OCI-LY7 (cell line): Measurements from ENCODE around the gene MUL1.

Experiments
- EZH2phosphoT487 ChIP-seq: fragments of 200-600 bp; sonication (generic); IDR thresholded peaks from 2 replicates; pipeline ENCODE4 v1.6.1; 2018; ENCODE audit warnings: low read depth, borderline replicate concordance, mild to moderate bottlenecking, mixed run types, antibody characterized with exemption, low read length, moderate library complexity, mixed read lengths
- TF ChIP-seq, protein P1 (sequence below): fragments of 200-600 bp; sonication (generic); conservative IDR thresholded peaks from 2 replicates; pipeline ENCODE4 v1.5.1; 2014; ENCODE audit warnings: mild to moderate bottlenecking, antibody characterized with exemption, low read length, moderate library complexity, mixed read lengths

DNA sequence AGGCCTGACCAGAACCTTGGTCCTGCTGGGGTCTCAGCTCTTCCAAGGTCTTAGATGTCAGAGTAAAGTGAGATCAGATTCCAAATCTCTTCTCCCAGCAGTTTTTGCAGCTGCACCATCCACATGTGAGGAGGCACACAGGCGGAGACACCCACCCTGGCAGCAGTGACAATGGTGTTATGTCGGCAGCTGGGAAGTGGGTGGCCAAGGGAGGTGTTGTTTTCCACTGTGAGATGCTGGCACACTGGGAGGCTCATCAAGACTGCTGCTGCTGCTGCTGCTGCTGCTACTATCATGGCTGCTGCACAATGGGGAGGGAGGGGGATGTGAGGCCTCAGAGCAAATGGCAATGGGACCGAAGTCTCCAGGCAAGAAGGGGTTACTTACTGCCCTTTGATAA lies 45.6 kb downstream of the MUL1 start:
- TF ChIP-seq, protein P1, sequence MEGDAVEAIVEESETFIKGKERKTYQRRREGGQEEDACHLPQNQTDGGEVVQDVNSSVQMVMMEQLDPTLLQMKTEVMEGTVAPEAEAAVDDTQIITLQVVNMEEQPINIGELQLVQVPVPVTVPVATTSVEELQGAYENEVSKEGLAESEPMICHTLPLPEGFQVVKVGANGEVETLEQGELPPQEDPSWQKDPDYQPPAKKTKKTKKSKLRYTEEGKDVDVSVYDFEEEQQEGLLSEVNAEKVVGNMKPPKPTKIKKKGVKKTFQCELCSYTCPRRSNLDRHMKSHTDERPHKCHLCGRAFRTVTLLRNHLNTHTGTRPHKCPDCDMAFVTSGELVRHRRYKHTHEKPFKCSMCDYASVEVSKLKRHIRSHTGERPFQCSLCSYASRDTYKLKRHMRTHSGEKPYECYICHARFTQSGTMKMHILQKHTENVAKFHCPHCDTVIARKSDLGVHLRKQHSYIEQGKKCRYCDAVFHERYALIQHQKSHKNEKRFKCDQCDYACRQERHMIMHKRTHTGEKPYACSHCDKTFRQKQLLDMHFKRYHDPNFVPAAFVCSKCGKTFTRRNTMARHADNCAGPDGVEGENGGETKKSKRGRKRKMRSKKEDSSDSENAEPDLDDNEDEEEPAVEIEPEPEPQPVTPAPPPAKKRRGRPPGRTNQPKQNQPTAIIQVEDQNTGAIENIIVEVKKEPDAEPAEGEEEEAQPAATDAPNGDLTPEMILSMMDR = no peak
- TF ChIP-seq EZH2phosphoT487 = no peak
